Stomach (tissue), 4 donors: ENCODE results near the gene OSBPL9.

Source experiments
- EP300 ChIP-seq: sonication (generic); formaldehyde crosslinking; IDR thresholded peaks from one replicate; pipeline ENCODE4 v1.6.1; 2017; ENCODE audit warnings: antibody characterized with exemption
- POLR2AphosphoS5 ChIP-seq, 3 donors: sonication (generic); formaldehyde crosslinking; IDR thresholded peaks; one replicate each; pipeline ENCODE4 v1.6.1; 2016; ENCODE audit warnings: antibody characterized with exemption in 3 of 3
- TF ChIP-seq, protein P1 (sequence below), 7 experiments: fragments of 450-650 bp in 4 of 7; fragments of 200-600 bp in 3 of 7; sonication (generic) in 3 of 7; IDR thresholded peaks; one replicate each; pipeline ENCODE4 v1.5.1; 2016 to 2019; ENCODE audit warnings: antibody characterized with exemption in 7 of 7, control low read depth in 2 of 7, mild to moderate bottlenecking in 1 of 7

DNA sequence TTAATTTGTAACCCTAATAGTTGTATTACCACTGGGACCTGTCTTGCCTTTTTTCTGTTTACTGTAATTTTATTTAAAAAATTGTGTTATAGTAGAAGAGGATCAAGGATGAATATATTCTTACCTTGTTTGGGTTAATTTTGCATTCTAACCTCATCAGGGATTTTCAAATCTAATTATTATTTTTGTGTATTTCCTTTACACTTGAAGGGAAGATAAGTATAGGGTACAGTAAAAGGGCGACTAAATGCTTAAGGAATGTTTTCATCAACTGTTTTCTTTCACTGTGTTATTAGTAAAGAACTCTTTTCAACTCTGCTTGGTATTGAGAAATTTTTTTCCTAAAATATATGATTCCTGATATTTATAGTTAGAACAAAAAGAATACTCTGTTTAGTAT is 33.3 kb downstream of the OSBPL9 start:
- TF ChIP-seq, protein P1, sequence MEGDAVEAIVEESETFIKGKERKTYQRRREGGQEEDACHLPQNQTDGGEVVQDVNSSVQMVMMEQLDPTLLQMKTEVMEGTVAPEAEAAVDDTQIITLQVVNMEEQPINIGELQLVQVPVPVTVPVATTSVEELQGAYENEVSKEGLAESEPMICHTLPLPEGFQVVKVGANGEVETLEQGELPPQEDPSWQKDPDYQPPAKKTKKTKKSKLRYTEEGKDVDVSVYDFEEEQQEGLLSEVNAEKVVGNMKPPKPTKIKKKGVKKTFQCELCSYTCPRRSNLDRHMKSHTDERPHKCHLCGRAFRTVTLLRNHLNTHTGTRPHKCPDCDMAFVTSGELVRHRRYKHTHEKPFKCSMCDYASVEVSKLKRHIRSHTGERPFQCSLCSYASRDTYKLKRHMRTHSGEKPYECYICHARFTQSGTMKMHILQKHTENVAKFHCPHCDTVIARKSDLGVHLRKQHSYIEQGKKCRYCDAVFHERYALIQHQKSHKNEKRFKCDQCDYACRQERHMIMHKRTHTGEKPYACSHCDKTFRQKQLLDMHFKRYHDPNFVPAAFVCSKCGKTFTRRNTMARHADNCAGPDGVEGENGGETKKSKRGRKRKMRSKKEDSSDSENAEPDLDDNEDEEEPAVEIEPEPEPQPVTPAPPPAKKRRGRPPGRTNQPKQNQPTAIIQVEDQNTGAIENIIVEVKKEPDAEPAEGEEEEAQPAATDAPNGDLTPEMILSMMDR (IDR thresholded peaks at IDR 0.05) = no peak
- TF ChIP-seq EP300 (no peak), POLR2AphosphoS5 (IDR thresholded peaks at IDR 0.05) (no peak)
